OCI-LY7 (cell line): ENCODE measurements around the gene KSR1. TPM values are rescaled to one million over a fixed set of nuclear protein-coding genes. Genes with fewer than 3 reads are reported as not detected.

Source experiments
- BruUV-seq: library from RNA; stranded (reverse); fragments of 400-500 nt; replicated peaks from 2 replicates; lab custom pipeline; 2021; lab: Mats Ljungman, UMichigan
- CTCF ChIA-PET: fragments of 300-600 bp; sonication (Branson Sonifier 250); formaldehyde crosslinking; loops from one replicate; lab custom pipeline; 2022; ENCODE audit warnings: antibody characterized with exemption; ENCODE audit not compliant: unreplicated experiment; lab: Charles Lee
- POLR2A ChIA-PET: fragments of 300-600 bp; sonication (Branson Sonifier 250); formaldehyde crosslinking; loops from one replicate; lab custom pipeline; 2022; ENCODE audit warnings: antibody characterized with exemption; lab: Charles Lee
- DNase-seq: peaks from one replicate; pipeline ENCODE4 v3.0.0-alpha.2; 2015; ENCODE audit warnings: low spot score
- H2AFZ ChIP-seq: fragments of 200-600 bp; sonication (generic), shearing (Covaris generic); 2 replicates; pipeline ENCODE4 v1.6.1; 2014; ENCODE audit warnings: mild to moderate bottlenecking, antibody characterized with exemption, low read length, moderate library complexity
- H3K27ac ChIP-seq: fragments of 200-600 bp; sonication (generic); 2 replicates; pipeline ENCODE4 v1.5.1; 2014; ENCODE audit warnings: mixed run types, low read depth, mild to moderate bottlenecking, moderate library complexity, low read length, inconsistent platforms; ENCODE audit not compliant: poor library complexity, severe bottlenecking
- H3K36me3 ChIP-seq: fragments of 200-600 bp; sonication (generic); 2 replicates; pipeline ENCODE4 v1.6.1; 2014; ENCODE audit warnings: mild to moderate bottlenecking, antibody characterized with exemption, low read length, moderate library complexity, mixed read lengths; ENCODE audit not compliant: insufficient read depth
- H3K4me1 ChIP-seq: fragments of 200-600 bp; sonication (generic); 2 replicates; pipeline ENCODE4 v1.5.1; 2014; ENCODE audit warnings: mild to moderate bottlenecking, low read length; ENCODE audit not compliant: insufficient read depth, poor library complexity, severe bottlenecking
- H3K4me2 ChIP-seq: fragments of 200-600 bp; sonication (generic); 2 replicates; pipeline ENCODE4 v1.6.1; 2014; ENCODE audit warnings: mild to moderate bottlenecking, low read length
- H3K4me3 ChIP-seq: fragments of 200-600 bp; sonication (generic); 2 replicates; pipeline ENCODE4 v1.5.1; 2014; ENCODE audit warnings: mild to moderate bottlenecking, low read depth, low read length; ENCODE audit not compliant: poor library complexity, severe bottlenecking
- H3K79me2 ChIP-seq: fragments of 200-600 bp; sonication (generic); 2 replicates; pipeline ENCODE4 v1.6.1; 2016; ENCODE audit warnings: low read depth, mild to moderate bottlenecking, low read length, moderate library complexity, mixed read lengths; ENCODE audit not compliant: insufficient read depth
- H3K9me2 ChIP-seq: fragments of 200-600 bp; sonication (generic); 2 replicates; pipeline ENCODE4 v1.6.1; 2016; ENCODE audit warnings: mild to moderate bottlenecking, low read length, mixed read lengths; ENCODE audit not compliant: insufficient read depth
- H3K9me3 ChIP-seq: fragments of 200-600 bp; sonication (generic); 2 replicates; pipeline ENCODE4 v1.6.1; 2014; ENCODE audit warnings: mild to moderate bottlenecking, mixed run types, low read length, mixed read lengths
- H4K20me1 ChIP-seq: fragments of 200-600 bp; sonication (generic); 2 replicates; pipeline ENCODE4 v1.6.1; 2014; ENCODE audit warnings: mild to moderate bottlenecking, antibody characterized with exemption, low read length, moderate library complexity, mixed read lengths; ENCODE audit not compliant: insufficient read depth
- CTCF ChIP-seq: fragments of 200-600 bp; sonication (generic); conservative IDR thresholded peaks from 2 replicates; pipeline ENCODE4 v1.5.1; 2014; ENCODE audit warnings: mild to moderate bottlenecking, antibody characterized with exemption, low read length, moderate library complexity, mixed read lengths
- EZH2phosphoT487 ChIP-seq: fragments of 200-600 bp; sonication (generic); IDR thresholded peaks from 2 replicates; pipeline ENCODE4 v1.6.1; 2018; ENCODE audit warnings: low read depth, borderline replicate concordance, mild to moderate bottlenecking, mixed run types, antibody characterized with exemption, low read length, moderate library complexity, mixed read lengths
- intact Hi-C: fragments of 100-400 bp; cut with micrococcal nuclease; formaldehyde crosslinking; loops from one replicate; pipeline ENCODE4 v1.10.0; 2022; ENCODE audit not compliant: unreplicated experiment
- total RNA-seq, 2 experiments: library from RNA; depleted of rRNA in 1 of 2; stranded (reverse); fragments of >200 nt in 1 of 2; shearing (Covaris generic) in 1 of 2; gene quantifications; 2 replicates each; pipeline ENCODE4 v1.2.3, GENCODE V29; 2014 to 2022

Gene KSR1
- total RNA-seq, 2 experiments from 2014 or later: 2.2 to 4.1 TPM

- no peak for DNase-seq
- no TSS peak for BruUV-seq
- Histone ChIP-seq H3K9me3 (no peaks in the 10 kb centered on the region), H2AFZ (no peak overlapping the region), H3K27ac (no peak overlapping the region), H3K4me1 (no peaks in the 10 kb centered on the region), H3K4me3 (no peak overlapping the region), H4K20me1 (no peaks in the 10 kb centered on the region), H3K9me2 (no peaks in the 10 kb centered on the region), H3K4me2 (no peak overlapping the region), H3K36me3 (no peaks in the 10 kb centered on the region), H3K79me2 (no peaks in the 10 kb centered on the region)
- TF ChIP-seq CTCF (no peak), EZH2phosphoT487 (no peak)
- POLR2A ChIA-PET: no interaction called here
- intact Hi-C loops: no loop called here
- CTCF ChIA-PET: no interaction called here
These were observed 29.7 kb downstream of the KSR1 start for GRCh38 chr17:27485716-27486495.

GRCh38 chr17:27486741-27487140, 30.5 kb downstream of the KSR1 start:
- H3K27ac ChIP-seq: no peak overlapping the region
- no TSS peak for BruUV-seq

More at GRCh38 chr17:27486741-27487140, 30.5 kb downstream of the KSR1 start:
- no peak for TF ChIP-seq EZH2phosphoT487
- no peak for TF ChIP-seq CTCF
- POLR2A ChIA-PET: no interaction called here
- no peak for DNase-seq
- Histone ChIP-seq H3K4me1 (no peaks in the 10 kb centered on the region), H4K20me1 (no peaks in the 10 kb centered on the region), H3K4me2 (no peak overlapping the region), H2AFZ (no peak overlapping the region), H3K79me2 (no peaks in the 10 kb centered on the region), H3K4me3 (no peak overlapping the region), H3K9me3 (no peaks in the 10 kb centered on the region), H3K36me3 (no peaks in the 10 kb centered on the region), H3K9me2 (no peaks in the 10 kb centered on the region)
- CTCF ChIA-PET: no interaction called here
- intact Hi-C loops: no loop called here
